Epidermal melanocyte (primary cell): ENCODE data around the gene LYPD5.
"Not testable (repeated sequence)": the region's sequence is repeated elsewhere in the genome, so short reads cannot be mapped to it uniquely, and the experiment has no call there.

Experiments used
- DNase-seq: peaks from one replicate; pipeline ENCODE4 v3.0.0; 2011; ENCODE audit warnings: low spot score; ENCODE audit not compliant: insufficient read length

LYPD5 gene

DNA sequence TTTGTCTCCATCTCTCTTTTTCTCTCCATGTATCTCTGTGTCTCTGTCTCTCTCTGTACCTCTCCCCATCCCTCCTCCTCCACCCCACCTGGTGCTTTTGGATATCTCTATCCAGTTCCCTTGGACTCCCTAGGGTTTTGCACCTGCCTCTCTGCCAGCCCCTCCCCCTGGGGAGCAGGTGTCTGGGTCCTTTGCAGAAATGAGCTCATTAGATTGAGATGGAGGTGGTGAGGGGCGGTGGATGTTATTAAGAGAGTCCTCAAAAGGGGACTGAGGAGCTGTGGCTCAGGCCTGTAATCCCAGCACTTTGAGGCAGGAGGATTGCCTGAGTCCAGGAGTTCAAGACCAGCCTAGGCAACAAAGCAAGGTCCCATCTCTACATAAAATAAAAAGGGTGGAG, 23.6 kb downstream of the LYPD5 start:
- DNase-seq, result no peak

GRCh38 chr19:43777163-43777695, 25.0 kb downstream of the LYPD5 start:
- DNase-seq, result no peak

DNA sequence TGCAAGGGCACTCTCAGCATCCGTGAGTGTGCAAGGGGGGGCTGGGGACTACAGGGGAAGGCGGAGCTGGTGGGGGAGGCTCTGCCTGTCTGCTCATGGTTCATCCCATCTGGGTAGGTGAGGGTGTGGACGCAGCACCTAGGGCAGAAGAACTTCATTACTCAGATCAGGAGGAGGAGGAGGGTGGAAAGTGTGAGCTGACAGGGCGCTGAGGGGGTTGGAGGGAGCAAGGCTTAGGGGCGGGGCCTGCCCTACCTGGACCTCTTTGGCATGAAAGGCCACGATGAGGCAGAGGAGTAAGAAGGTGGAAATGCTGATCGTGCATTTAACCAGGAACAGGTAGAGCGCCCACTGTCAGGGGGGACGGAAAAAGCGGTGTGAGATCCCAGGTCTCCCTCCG, 26.0 kb downstream of the LYPD5 start:
- no peak for DNase-seq

GRCh38 chr19:43775299-43775890, 26.9 kb downstream of the LYPD5 start:
- no peak for DNase-seq

GRCh38 chr19:43774940-43775258, 27.3 kb downstream of the LYPD5 start:
- DNase-seq, result not testable (repeated sequence)

DNA sequence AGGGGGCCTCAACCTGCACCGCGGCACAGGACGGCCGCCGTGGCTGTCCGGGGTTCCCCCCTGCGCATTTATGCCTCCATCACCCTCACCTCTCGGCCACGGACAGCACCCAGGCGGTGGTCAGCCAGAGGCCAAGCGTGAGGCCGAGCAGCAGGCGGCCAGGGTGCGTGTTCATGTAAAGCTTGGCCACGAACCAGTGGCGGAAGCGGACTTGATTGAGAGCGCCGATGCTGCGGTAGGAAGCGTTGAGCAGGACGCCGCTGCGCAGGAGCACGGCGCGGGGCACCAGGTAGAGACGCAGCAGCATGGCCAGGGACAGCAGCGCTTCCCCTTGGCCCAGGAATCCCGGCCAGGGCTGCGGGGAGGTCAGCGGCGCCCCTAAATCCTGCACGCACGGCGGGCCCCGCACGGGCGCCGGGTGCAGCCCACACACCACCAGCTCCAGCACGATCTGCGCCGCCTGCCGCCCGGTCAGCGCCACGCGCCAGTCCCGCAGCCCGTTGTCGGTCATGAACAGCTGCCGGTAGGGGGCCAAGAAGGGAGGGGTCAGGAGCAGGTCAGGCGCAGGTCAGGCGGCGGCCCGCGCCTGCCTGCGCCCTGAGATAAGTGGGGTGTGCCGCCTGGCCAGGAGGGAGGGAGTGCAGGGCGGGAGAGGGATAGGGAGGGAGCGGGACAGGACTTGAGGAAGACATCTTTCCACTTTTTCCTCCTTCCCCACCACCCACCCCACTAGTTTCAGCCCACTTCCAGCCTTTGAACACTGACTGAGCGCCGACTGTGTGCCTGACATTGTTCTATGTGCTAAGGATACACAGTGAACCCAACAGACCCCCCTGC, 27.9 kb downstream of the LYPD5 start:
- no peak for DNase-seq

GRCh38 chr19:43773725-43774102, 28.5 kb downstream of the LYPD5 start:
- DNase-seq, result no peak

- DNase-seq, result no peak
Measured at GRCh38 chr19:43769256-43769655, 33.0 kb downstream of the LYPD5 start.

- no peak for DNase-seq
Measured at GRCh38 chr19:43768273-43769050, 33.8 kb downstream of the LYPD5 start.

DNA sequence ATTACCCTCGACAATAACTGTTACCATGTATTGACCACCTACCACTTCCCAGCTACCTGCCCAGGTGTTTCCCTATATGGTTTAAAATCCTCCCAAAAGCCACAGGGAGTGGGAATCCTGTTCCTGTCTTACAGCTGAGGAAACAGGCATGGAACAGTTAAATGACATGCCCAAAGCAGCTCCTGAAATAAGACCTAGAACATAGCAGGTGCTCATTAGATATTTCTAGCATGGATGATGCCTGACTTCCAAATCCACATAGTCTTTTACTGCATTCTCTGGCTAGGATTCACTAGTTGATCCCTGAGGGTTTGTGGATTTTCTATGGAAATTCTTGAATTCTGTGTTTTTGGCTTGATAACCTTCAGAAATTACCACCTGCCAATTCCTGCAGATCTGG, 34.4 kb downstream of the LYPD5 start:
- DNase-seq, result no peak

- no peak for DNase-seq
Measured at GRCh38 chr19:43767316-43767715, 34.9 kb downstream of the LYPD5 start.

DNA sequence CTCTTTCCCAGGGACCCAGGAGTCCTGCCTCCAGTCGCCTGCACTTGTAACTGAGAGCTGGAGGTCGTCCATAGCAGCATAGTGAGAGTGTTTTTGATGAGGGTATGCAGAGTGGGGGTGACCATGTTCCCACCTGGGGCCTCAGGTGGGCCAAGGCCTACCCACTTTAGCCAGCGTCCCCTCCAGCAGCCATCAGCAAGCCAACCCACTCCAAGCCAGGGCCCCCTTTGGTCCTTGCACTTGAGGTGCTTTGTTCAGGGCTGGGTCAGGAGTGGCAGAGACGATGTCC, 35.5 kb downstream of the LYPD5 start:
- DNase-seq, result no peak

- DNase-seq, result no peak
Measured at GRCh38 chr19:43765109-43765876, 37.0 kb downstream of the LYPD5 start.

DNA sequence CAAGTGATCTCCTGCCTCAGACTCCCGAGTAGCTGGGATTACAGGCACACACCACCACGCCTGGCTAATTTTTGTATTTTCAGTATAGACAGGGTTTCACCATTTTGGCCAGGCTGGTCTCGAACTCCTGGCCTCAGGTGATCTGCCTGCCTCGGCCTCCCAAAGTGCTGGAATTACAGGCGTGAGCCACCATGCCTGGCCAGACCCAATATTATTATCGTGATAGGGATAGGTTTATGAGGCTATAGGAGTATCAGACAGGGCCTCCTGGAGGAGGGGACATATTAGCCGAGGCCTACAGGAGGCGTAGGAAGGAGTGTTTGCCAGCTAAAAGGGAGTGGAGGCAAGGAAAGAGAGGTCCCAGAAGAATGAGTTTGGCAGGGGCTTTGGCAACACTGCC, 37.6 kb downstream of the LYPD5 start:
- DNase-seq, result not testable (repeated sequence)

- no peak for DNase-seq
Measured at GRCh38 chr19:43763473-43763939, 38.7 kb downstream of the LYPD5 start.

DNA sequence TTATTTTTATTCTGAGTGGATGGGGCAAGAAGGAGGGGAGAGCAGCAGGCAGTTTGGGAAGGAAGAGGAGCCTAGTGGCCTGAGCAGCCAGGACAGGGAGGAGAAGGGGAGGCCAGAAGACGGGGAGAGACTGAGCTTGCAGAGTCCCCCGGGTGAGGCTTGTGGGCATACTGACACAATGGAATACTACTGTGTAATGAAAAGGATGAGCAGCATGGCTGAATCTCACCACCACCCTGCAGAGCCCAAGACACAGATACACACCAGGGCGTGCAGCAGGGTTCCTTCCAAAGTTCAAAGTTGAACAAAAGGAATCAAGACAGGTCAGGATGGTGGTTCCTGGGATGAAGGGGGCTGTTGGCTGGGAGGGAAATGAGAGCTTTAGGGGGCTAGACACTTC, 39.4 kb downstream of the LYPD5 start:
- no peak for DNase-seq

- DNase-seq, result no peak
Measured at GRCh38 chr19:43760941-43761340, 41.3 kb downstream of the LYPD5 start.

GRCh38 chr19:43759515-43759914, 42.7 kb downstream of the LYPD5 start:
- DNase-seq, result no peak

- DNase-seq, result peak; percentile 42
Measured at GRCh38 chr19:43755256-43755801, 46.9 kb downstream of the LYPD5 start.

DNA sequence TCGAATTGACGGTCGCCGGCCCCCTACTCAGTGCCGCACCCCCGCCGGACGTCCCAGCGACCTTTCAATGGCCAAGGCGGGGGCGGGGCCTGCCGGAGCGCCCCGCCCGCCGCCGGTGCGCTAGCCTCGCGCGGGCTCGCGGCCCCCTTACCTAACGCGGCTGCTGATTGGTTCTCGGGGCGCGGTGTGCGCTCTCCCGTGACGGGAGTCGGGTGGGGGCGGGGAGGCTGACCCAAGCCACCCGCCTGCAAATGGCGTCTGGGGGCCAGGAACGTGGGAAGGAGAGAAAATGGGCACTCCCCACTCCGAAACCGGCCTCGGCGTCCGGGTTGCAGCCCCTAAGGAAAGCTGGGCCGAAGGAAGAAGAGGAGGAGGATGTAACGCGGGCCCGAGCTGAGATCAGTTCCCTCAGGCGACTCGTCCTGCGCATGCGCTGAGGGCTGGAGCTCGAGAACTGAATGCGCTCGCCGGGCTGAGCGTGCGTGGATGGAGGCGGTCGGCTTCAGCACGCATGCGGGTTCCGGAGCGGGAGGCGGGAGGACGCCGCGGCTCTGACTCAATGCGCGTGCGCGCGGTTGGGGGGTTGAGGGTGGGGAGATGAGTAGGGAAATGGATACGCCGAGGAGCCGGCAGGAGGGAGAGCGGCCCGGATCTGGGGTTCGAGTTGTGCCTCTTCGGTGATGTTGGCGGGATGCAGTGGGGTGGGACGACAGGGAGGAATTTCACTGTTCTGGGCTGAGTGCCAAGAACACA, 47.6 kb downstream of the LYPD5 start, which contains the start of gene SMG9:
SMG9 (minus strand) TSS at position 460 of the 753 bp plus-strand sequence. CDS start 4,221 bp downstream, outside the sequence.
- peak; percentile 94 for DNase-seq

DNA sequence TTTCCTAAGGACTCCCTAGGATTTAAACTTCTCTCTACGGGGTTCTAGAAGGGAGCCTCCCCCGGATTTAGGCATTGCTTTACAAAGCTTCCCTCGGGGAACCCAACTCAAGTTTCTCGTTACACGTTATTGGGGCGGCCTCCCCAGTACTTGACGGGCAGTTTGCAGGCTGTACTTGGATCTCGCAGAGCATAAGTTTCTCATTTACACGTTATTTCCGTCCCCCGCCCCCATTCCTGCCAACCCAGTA, 48.1 kb downstream of the LYPD5 start:
- no peak for DNase-seq
